Measurements from ENCODE around the gene CYP19A1. TPM values are rescaled to one million over a fixed set of nuclear protein-coding genes. Genes with fewer than 3 reads are reported as not detected.

CYP19A1 gene
- total RNA-seq, 1 donor from 2014 or later = not detected

- Mint-ChIP-seq H3K36me3 (ENCODE audit: low read depth, unreplicated experiment) (no peaks in the 10 kb centered on the region), H3K4me1 (ENCODE audit: unreplicated experiment) (no peaks in the 10 kb centered on the region), H3K4me3 (ENCODE audit: unreplicated experiment) (no peak overlapping the region), H3K27me3 (ENCODE audit: unreplicated experiment) (no peaks in the 10 kb centered on the region), H3K27ac (ENCODE audit: unreplicated experiment) (no peak overlapping the region), H3K9me3 (ENCODE audit: unreplicated experiment) (no peaks in the 10 kb centered on the region)
- no peak for DNase-seq (ENCODE audit: low spot score)
- no peak for TF ChIP-seq CTCF (IDR thresholded peaks at IDR 0.05; ENCODE audit: unreplicated experiment)
These were observed 25.0 kb upstream of the CYP19A1 start for GRCh38 chr15:51363383-51363782.

- TF ChIP-seq CTCF (IDR thresholded peaks at IDR 0.05; ENCODE audit: unreplicated experiment) = no peak
- no peaks in the 10 kb centered on the region for H3K4me1 Mint-ChIP-seq (ENCODE audit: unreplicated experiment)
- H3K9me3 Mint-ChIP-seq (ENCODE audit: unreplicated experiment) = no peaks in the 10 kb centered on the region
- H3K27ac Mint-ChIP-seq (ENCODE audit: unreplicated experiment) = no peak overlapping the region
- H3K36me3 Mint-ChIP-seq (ENCODE audit: low read depth, unreplicated experiment) = no peaks in the 10 kb centered on the region
- H3K4me3 Mint-ChIP-seq (ENCODE audit: unreplicated experiment) = no peak overlapping the region
- DNase-seq (ENCODE audit: low spot score) = no peak
- H3K27me3 Mint-ChIP-seq (ENCODE audit: unreplicated experiment) = no peaks in the 10 kb centered on the region
These were observed 21.6 kb upstream of the CYP19A1 start for GRCh38 chr15:51359981-51360380.

- no peak overlapping the region for H3K4me3 Mint-ChIP-seq (ENCODE audit: unreplicated experiment)
These were observed 18.6 kb upstream of the CYP19A1 start for GRCh38 chr15:51356983-51357382.

GRCh38 chr15:51356147-51356546, 17.8 kb upstream of the CYP19A1 start:
- H3K4me1 Mint-ChIP-seq (ENCODE audit: unreplicated experiment) = peaks cover 8% of the 10 kb centered on the region
- TF ChIP-seq CTCF (IDR thresholded peaks at IDR 0.05; ENCODE audit: unreplicated experiment) = no peak
- no peaks in the 10 kb centered on the region for H3K9me3 Mint-ChIP-seq (ENCODE audit: unreplicated experiment)
- H3K27me3 Mint-ChIP-seq (ENCODE audit: unreplicated experiment) = no peaks in the 10 kb centered on the region
- no peaks in the 10 kb centered on the region for H3K36me3 Mint-ChIP-seq (ENCODE audit: low read depth, unreplicated experiment)
- H3K27ac Mint-ChIP-seq (ENCODE audit: unreplicated experiment) = no peak overlapping the region
- H3K4me3 Mint-ChIP-seq (ENCODE audit: unreplicated experiment) = no peak overlapping the region
- no peak for DNase-seq (ENCODE audit: low spot score)

More at GRCh38 chr15:51356983-51357382, 18.6 kb upstream of the CYP19A1 start:
- Mint-ChIP-seq H3K4me1 (ENCODE audit: unreplicated experiment) (peaks cover 8% of the 10 kb centered on the region), H3K27ac (ENCODE audit: unreplicated experiment) (no peak overlapping the region), H3K9me3 (ENCODE audit: unreplicated experiment) (no peaks in the 10 kb centered on the region), H3K36me3 (ENCODE audit: low read depth, unreplicated experiment) (no peaks in the 10 kb centered on the region), H3K27me3 (ENCODE audit: unreplicated experiment) (no peaks in the 10 kb centered on the region)
- DNase-seq (ENCODE audit: low spot score) = no peak
- TF ChIP-seq CTCF (IDR thresholded peaks at IDR 0.05; ENCODE audit: unreplicated experiment) = no peak

GRCh38 chr15:51355096-51355495, 16.7 kb upstream of the CYP19A1 start:
- H3K9me3 Mint-ChIP-seq (ENCODE audit: unreplicated experiment) = no peaks in the 10 kb centered on the region
- no peaks in the 10 kb centered on the region for H3K36me3 Mint-ChIP-seq (ENCODE audit: low read depth, unreplicated experiment)
- TF ChIP-seq CTCF (IDR thresholded peaks at IDR 0.05; ENCODE audit: unreplicated experiment) = no peak
- peaks cover 8% of the 10 kb centered on the region for H3K4me1 Mint-ChIP-seq (ENCODE audit: unreplicated experiment)
- H3K4me3 Mint-ChIP-seq (ENCODE audit: unreplicated experiment) = no peak overlapping the region
- DNase-seq (ENCODE audit: low spot score) = no peak
- no peaks in the 10 kb centered on the region for H3K27me3 Mint-ChIP-seq (ENCODE audit: unreplicated experiment)
- H3K27ac Mint-ChIP-seq (ENCODE audit: unreplicated experiment) = no peak overlapping the region
